ENCODE measurements around the gene ERGIC1. TPM values are rescaled to one million over a fixed set of nuclear protein-coding genes. Genes with fewer than 3 reads are reported as not detected.

Gene ERGIC1
- polyA plus RNA-seq, 3 donors, result 117 to 124 (median 118) TPM

- no peak for DNase-seq (ENCODE audit: low read depth in 3 of 3, low spot score in 2 of 3)
These were observed 105.7 kb downstream of the ERGIC1 start for GRCh38 chr5:172939611-172940267.

- DNase-seq (ENCODE audit: low read depth in 3 of 3, low spot score in 2 of 3), result no peak
These were observed 106.4 kb downstream of the ERGIC1 start for GRCh38 chr5:172940268-172941066.

- no peak for DNase-seq (ENCODE audit: low read depth in 3 of 3, low spot score in 2 of 3)
These were observed 107.0 kb downstream of the ERGIC1 start for GRCh38 chr5:172941067-172941516.

- no peak for DNase-seq (ENCODE audit: low read depth in 3 of 3, low spot score in 2 of 3)
These were observed 108.5 kb downstream of the ERGIC1 start for GRCh38 chr5:172942556-172942955.

- no peak for DNase-seq (ENCODE audit: low read depth in 3 of 3, low spot score in 2 of 3)
These were observed 109.3 kb downstream of the ERGIC1 start for GRCh38 chr5:172943283-172943841.

GRCh38 chr5:172943906-172944305, 109.9 kb downstream of the ERGIC1 start:
- no peak for DNase-seq (ENCODE audit: low read depth in 3 of 3, low spot score in 2 of 3)

GRCh38 chr5:172944741-172945140, 110.7 kb downstream of the ERGIC1 start:
- DNase-seq (ENCODE audit: low read depth in 3 of 3, low spot score in 2 of 3), result no peak

GRCh38 chr5:172945151-172945550, 111.1 kb downstream of the ERGIC1 start:
- no peak for DNase-seq (ENCODE audit: low read depth in 3 of 3, low spot score in 2 of 3)

- no peak for DNase-seq (ENCODE audit: low read depth in 3 of 3, low spot score in 2 of 3)
These were observed 112.1 kb downstream of the ERGIC1 start for GRCh38 chr5:172946146-172946545.

GRCh38 chr5:172949426-172949825, 115.4 kb downstream of the ERGIC1 start:
- DNase-seq (ENCODE audit: low read depth in 3 of 3, low spot score in 2 of 3), result no peak

GRCh38 chr5:172950176-172950965, 116.3 kb downstream of the ERGIC1 start:
- no peak for DNase-seq (ENCODE audit: low read depth in 3 of 3, low spot score in 2 of 3)

GRCh38 chr5:172951371-172952033, 117.5 kb downstream of the ERGIC1 start:
- DNase-seq (ENCODE audit: low read depth in 3 of 3, low spot score in 2 of 3), result no peak

GRCh38 chr5:172952034-172952511, 118.0 kb downstream of the ERGIC1 start:
- no peak for DNase-seq (ENCODE audit: low read depth in 3 of 3, low spot score in 2 of 3)

- no peak for DNase-seq (ENCODE audit: low read depth in 3 of 3, low spot score in 2 of 3)
These were observed 120.0 kb downstream of the ERGIC1 start for GRCh38 chr5:172953776-172954675.

GRCh38 chr5:172954751-172955159, 120.7 kb downstream of the ERGIC1 start:
- no peak for DNase-seq (ENCODE audit: low read depth in 3 of 3, low spot score in 2 of 3)

- no peak for DNase-seq (ENCODE audit: low read depth in 3 of 3, low spot score in 2 of 3)
These were observed 122.2 kb downstream of the ERGIC1 start for GRCh38 chr5:172956228-172956627.

GRCh38 chr5:172956936-172957335, 122.9 kb downstream of the ERGIC1 start:
- no peak for DNase-seq (ENCODE audit: low read depth in 3 of 3, low spot score in 2 of 3)

GRCh38 chr5:172957458-172957857, 123.4 kb downstream of the ERGIC1 start:
- DNase-seq (ENCODE audit: low read depth in 3 of 3, low spot score in 2 of 3), result no peak

GRCh38 chr5:172958331-172959046, 124.4 kb downstream of the ERGIC1 start:
- no peak for DNase-seq (ENCODE audit: low read depth in 3 of 3, low spot score in 2 of 3)
